Measurements from ENCODE around the gene ADCY4.
"Not testable (repeated sequence)": the region's sequence is repeated elsewhere in the genome, so short reads cannot be mapped to it uniquely, and the experiment has no call there.

The ADCY4 gene

GRCh38 chr14:24338843-24339242, 4.0 kb upstream of the ADCY4 start:
- no peak for DNase-seq (ENCODE audit: low spot score)

- no peak for DNase-seq (ENCODE audit: low spot score)
Observed at GRCh38 chr14:24337824-24338175, 2.9 kb upstream of the ADCY4 start.

GRCh38 chr14:24337144-24337823, 2.4 kb upstream of the ADCY4 start:
- DNase-seq (ENCODE audit: low spot score), result no peak

GRCh38 chr14:24335461-24336171, 745 bp upstream of the ADCY4 start:
- no peak for DNase-seq (ENCODE audit: low spot score)

DNA sequence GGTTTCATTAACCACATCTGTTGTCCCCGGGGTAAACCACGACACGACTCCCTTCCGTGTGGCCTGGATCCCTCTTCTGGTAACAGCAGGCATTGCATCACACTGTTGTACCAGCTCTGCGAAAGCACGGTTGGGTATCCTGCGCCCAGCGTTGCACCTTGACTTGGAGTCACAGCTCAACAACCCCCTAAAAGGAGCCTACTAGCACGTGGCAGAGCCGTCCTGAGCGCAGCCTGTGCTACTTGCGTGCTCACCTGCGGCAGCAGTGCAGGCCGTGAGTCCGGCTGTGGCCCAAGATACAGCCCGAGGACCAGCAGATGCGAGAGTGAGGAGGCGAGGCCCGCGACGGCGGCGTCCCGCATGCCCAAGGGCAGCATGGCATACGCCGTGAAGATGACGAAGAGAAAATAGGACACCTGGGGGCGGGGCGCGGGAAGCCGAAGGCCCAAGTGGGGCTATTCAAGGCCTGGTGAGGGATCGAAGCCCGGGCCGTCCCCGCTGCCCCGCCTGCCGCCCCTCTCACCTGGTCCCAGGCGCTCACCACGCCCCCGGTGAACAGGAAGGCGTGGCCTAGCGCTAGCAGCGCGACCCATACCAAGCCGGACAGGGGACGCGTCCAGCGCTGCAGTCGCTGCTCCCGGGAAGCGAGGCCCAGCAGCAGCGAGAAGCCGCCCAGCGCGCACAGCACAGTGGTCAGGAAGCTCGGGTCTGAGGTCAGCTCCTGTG, 2.4 kb downstream of the ADCY4 start:
- DNase-seq (ENCODE audit: low spot score), result no peak

DNA sequence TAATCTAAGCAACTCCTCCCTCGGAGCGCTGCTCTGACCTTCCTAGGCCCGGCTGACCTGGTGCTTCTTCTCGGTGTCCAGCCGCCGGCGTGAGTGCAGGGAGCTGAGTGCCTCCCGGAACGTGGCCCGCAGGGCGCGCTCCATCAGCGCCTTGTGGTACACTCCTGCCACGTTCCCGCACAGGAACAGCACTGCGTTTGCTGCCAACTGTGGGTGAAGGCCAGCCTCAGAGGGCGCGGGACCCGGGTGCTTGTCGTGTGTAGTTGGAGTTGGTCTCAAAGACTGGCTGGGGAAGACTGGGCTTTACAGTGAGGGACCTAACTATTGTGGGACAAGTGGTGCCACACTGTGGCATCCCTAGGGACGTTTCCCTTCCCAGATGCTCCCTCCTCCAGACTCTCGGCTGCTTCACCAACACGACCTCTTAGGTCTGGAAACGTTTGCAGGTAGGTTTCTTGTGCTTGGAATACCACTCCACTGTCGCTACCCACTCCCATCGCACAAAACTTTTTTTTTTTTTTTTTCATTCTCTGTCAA, 3.1 kb downstream of the ADCY4 start:
- no peak for DNase-seq (ENCODE audit: low spot score)

GRCh38 chr14:24330973-24331674, 3.7 kb downstream of the ADCY4 start:
- no peak for DNase-seq (ENCODE audit: low spot score)

DNA sequence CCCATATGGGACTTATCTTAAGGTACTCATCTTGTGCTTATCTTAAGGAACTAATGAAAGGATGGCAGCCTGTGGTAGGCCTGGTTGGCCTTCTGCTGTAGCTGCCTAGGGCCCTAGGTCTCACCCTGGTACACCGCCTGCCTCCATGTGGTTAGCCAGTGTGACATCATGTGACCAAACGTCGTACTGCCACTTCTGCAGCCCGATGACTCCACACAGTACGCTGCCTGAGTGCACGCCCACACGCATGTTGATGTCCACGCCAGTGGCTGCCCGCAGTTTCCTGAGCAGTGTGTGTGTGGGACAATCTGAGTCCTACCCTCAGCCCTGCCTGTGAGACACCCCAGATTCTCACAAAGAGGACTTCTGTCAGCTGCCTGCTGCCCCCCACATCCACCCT, 5.1 kb downstream of the ADCY4 start:
- no peak for DNase-seq (ENCODE audit: low spot score)

GRCh38 chr14:24329073-24329663, 5.7 kb downstream of the ADCY4 start:
- DNase-seq (ENCODE audit: low spot score), result no peak

DNA sequence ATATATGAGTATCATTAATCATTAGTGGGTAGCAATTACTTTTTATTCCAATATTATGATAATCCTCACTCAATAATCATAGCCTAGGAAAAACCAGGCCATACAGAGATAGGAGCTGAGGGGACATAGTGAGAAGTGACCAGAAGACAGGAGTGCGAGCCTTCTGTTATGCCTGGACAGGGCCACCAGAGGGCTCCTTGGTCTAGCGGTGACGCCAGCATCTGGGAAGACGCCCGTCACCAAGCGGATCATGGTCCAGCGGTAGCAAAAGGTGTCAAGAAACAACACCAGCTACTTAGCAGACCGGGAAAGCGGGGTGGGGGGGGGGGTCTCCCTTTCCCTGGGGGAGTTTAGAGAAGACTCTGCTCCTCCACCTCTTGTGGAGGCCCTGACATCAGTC, 7.0 kb downstream of the ADCY4 start:
- not testable (repeated sequence) for DNase-seq (ENCODE audit: low spot score)

DNA sequence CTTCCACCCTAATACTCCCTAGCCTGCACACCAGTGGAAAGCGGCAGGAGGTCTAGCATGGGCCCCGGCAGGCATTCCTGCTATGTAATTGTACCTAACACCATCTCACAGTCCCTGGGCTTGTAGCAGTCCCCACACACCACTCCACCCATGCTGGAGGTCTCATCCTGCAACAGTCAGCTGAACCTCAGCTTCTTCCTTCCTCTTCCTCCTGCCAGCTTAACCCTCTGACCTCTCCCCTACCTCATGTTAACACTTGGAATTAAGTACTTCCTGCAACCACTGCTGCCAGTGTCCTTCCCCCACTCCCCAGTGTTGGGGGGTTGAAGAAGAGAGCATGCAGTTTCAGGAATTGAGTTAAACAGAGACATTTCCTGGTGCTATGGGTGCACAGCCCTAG, 7.6 kb downstream of the ADCY4 start:
- no peak for DNase-seq (ENCODE audit: low spot score)

DNA sequence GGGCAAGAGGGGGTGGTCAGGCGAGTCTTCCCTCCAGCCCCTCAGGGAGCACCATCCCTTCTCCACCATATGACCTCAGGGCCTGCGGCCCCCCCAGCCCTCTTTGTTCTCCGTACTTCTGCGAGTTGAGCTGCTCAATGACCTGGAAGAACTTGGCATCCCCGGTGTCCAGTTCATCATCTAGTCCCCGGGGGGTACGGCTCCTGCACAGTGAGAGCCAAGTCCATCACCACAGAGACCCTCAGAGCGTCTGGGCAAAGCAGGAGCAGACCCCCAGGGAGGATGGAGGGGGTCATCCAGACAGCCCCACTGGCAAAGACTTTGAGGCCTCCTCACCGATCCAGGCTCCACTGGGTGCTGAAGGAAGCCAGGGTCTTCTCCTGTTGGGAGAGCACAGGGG, 8.9 kb downstream of the ADCY4 start:
- no peak for DNase-seq (ENCODE audit: low spot score)

- no peak for DNase-seq (ENCODE audit: low spot score)
Observed at GRCh38 chr14:24325041-24325530, 9.8 kb downstream of the ADCY4 start.

DNA sequence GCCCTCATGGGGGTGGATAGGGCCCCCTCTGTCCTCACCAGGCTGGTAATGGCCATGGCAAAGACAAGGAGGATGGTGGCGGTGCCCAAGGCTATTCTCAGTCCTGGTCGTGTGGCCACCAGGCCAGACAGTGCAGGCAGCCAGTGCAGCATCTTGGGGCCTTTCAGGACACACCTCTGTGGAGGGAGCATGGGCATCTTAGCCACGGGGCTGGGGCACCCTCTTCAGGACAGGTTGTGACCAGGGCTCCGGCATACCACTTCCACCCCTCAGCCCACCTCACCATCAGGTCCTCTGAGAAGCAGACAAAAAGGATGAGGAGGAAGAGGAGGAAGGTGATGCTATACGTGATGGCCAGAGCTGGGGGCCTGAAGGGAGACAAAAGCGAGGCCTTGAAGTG, 10.8 kb downstream of the ADCY4 start:
- no peak for DNase-seq (ENCODE audit: low spot score)

DNA sequence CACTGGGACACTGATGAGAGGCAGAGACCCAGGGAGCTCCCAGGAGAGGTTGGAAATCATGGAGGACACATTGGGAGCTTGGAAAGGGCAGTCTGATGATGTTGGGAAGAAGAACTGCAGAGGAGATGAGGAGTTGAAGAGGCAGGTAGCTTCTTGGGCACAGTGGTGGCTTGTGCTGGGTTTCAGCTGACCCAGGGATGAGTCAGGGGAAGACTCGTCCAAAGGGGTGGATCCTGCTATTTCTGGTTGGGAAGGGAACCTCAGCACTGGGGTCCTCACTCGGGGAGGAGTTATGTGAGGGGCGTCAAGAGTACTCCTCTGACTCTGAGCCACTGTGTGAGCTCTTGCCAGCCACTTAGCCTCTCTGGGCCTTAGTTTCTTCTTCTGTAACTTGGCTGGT, 11.5 kb downstream of the ADCY4 start:
- DNase-seq (ENCODE audit: low spot score), result no peak

- DNase-seq (ENCODE audit: low spot score), result no peak
Observed at GRCh38 chr14:24322672-24323071, 12.2 kb downstream of the ADCY4 start.

- DNase-seq (ENCODE audit: low spot score), result no peak
Observed at GRCh38 chr14:24321212-24321975, 13.5 kb downstream of the ADCY4 start.

DNA sequence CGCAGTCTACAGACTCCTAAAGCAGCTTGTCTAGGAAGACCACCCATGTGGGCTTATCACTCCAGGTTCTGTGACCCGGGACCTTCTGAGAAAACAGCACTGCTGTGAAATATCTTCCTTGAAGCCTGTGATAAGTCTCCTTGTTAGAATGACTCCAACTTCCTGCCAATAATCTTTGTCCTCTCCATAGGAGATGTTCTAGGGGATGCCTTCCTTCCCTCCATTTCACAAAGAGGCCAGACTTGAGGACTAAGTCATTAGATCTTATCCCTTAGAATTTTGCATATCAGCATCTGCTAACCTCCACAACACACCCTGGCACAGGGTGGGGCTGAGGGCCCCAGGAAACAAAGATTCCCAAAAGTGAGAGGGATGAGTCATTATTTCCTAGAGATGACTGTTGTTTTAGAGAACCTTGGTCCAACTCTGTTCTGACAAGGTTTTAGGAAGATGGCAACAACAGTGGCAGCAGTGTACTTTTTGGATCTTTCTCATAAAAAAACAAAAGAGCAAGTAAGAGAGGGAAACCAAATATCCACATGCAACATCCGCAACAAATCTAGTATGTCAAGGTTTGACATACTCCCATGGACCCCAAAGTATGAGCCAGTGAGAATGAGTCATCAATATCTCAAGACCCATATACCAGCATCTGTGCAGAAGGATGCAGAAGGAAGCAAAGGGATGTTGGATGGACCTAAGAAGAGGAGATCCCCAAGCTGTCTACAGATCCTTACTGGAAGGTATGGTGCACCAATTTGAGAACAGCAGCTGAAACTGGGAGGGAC, 17.5 kb downstream of the ADCY4 start:
- DNase-seq (ENCODE audit: low spot score), result no peak

DNA sequence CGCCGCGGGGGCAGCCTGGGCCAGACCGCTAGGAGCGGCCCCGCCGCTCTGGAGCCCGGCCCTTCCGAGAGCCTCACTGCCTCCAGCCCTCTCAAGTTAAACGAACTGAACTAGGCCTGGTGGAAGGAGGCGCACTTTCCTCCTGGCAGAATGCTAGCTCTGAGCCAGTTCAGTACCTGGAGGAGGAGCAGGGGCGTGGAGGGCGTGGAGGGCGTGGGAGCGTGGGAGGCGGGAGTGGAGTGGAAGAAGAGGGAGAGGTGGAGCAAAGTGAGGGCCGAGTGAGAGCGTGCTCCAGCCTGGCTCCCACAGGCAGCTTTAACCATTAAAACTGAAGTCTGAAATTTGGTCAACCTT, 18.3 kb downstream of the ADCY4 start:
- no peak for DNase-seq (ENCODE audit: low spot score)
